ENCODE data around the gene ADAMTS14.

Gene ADAMTS14

GRCh38 chr10:70675496-70676161 is 3.3 kb downstream of the ADAMTS14 start:
- DNase-seq: no peak

- no peak for DNase-seq
These were observed 4.2 kb downstream of the ADAMTS14 start for GRCh38 chr10:70676511-70676910.

- no peak for DNase-seq
These were observed 4.7 kb downstream of the ADAMTS14 start for GRCh38 chr10:70677016-70677415.

- DNase-seq: no peak
These were observed 5.4 kb downstream of the ADAMTS14 start for GRCh38 chr10:70677620-70678249.

- no peak for DNase-seq
These were observed 5.9 kb downstream of the ADAMTS14 start for GRCh38 chr10:70678250-70678635.

- DNase-seq: no peak
These were observed 6.6 kb downstream of the ADAMTS14 start for GRCh38 chr10:70678757-70679489.

GRCh38 chr10:70679498-70679897 is 7.2 kb downstream of the ADAMTS14 start:
- DNase-seq: no peak

GRCh38 chr10:70680899-70681730 is 8.8 kb downstream of the ADAMTS14 start:
- no peak for DNase-seq

GRCh38 chr10:70681731-70682005 is 9.4 kb downstream of the ADAMTS14 start:
- DNase-seq: no peak

- DNase-seq: no peak
These were observed 10.8 kb downstream of the ADAMTS14 start for GRCh38 chr10:70682920-70683600.

- DNase-seq: no peak
These were observed 11.3 kb downstream of the ADAMTS14 start for GRCh38 chr10:70683601-70683934.

GRCh38 chr10:70683940-70684339 is 11.6 kb downstream of the ADAMTS14 start:
- no peak for DNase-seq

- no peak for DNase-seq
These were observed 12.1 kb downstream of the ADAMTS14 start for GRCh38 chr10:70684374-70684773.

GRCh38 chr10:70684839-70685454 is 12.6 kb downstream of the ADAMTS14 start:
- no peak for DNase-seq

GRCh38 chr10:70685455-70685911 is 13.2 kb downstream of the ADAMTS14 start:
- no peak for DNase-seq

GRCh38 chr10:70688828-70689227 is 16.5 kb downstream of the ADAMTS14 start:
- DNase-seq: no peak

- no peak for DNase-seq
These were observed 17.4 kb downstream of the ADAMTS14 start for GRCh38 chr10:70689661-70690060.

- no peak for DNase-seq
These were observed 18.3 kb downstream of the ADAMTS14 start for GRCh38 chr10:70690589-70690988.

GRCh38 chr10:70691611-70692010 is 19.3 kb downstream of the ADAMTS14 start:
- no peak for DNase-seq

GRCh38 chr10:70692043-70692603 is 19.8 kb downstream of the ADAMTS14 start:
- DNase-seq: no peak

- DNase-seq: no peak
These were observed 21.5 kb downstream of the ADAMTS14 start for GRCh38 chr10:70693619-70694335.
